Keratinocyte (primary cell): ENCODE data around the gene DACT2. TPM values are rescaled to one million over a fixed set of nuclear protein-coding genes. Genes with fewer than 3 reads are reported as not detected.

ENCODE experiments used
- DNase-seq: peaks from one replicate; pipeline ENCODE4 v3.0.0-alpha.2; 2011; ENCODE audit warnings: low read depth, missing footprints, low spot score
- FAIRE-seq: peaks from 2 replicates; lab custom pipeline; 2011; peaks lifted over from hg19 to GRCh38; lab: Jason Lieb, UNC
- H2AFZ ChIP-seq: 2 replicates; pipeline ENCODE4 v1.6.0; 2012; ENCODE audit warnings: low read length, control low read depth, inconsistent platforms; ENCODE audit not compliant: control insufficient read depth
- H3K27ac ChIP-seq: 2 replicates; pipeline ENCODE4 v1.5.1; 2011; ENCODE audit warnings: low read length; ENCODE audit not compliant: control insufficient read depth, insufficient read depth
- H3K27me3 ChIP-seq: 3 replicates; pipeline ENCODE4 v1.6.0; 2011; ENCODE audit warnings: low read length; ENCODE audit not compliant: control insufficient read depth, insufficient read depth; ENCODE audit errors: extremely low read depth
- H3K36me3 ChIP-seq, 2 experiments: 2 replicates in 1 of 2; 3 replicates in 1 of 2; pipeline ENCODE4 v1.5.1; 2011; ENCODE audit warnings: low read length in 2 of 2, mild to moderate bottlenecking in 1 of 2; ENCODE audit not compliant: control insufficient read depth in 2 of 2, insufficient read depth in 2 of 2; ENCODE audit errors: extremely low read depth in 1 of 2
- H3K4me1 ChIP-seq: 3 replicates; pipeline ENCODE4 v1.5.1; 2011; ENCODE audit warnings: low read length; ENCODE audit not compliant: control insufficient read depth, insufficient read depth; ENCODE audit errors: extremely low read depth
- H3K4me2 ChIP-seq: 3 replicates; pipeline ENCODE4 v1.6.0; 2011; ENCODE audit warnings: low read depth, low read length; ENCODE audit not compliant: control insufficient read depth, insufficient read depth; ENCODE audit errors: extremely low read depth
- H3K4me3 ChIP-seq, 3 experiments: fragments of 200-600 bp in 1 of 3; sonication (generic) in 1 of 3; 2 replicates in 2 of 3; 3 replicates in 1 of 3; pipeline ENCODE4 v1.5.1; 2011 to 2016; ENCODE audit warnings: low read length in 3 of 3, mild to moderate bottlenecking in 3 of 3, control low read depth in 2 of 3, inconsistent platforms in 1 of 3, low read depth in 1 of 3, mixed read lengths in 1 of 3, mixed run types in 1 of 3, moderate library complexity in 1 of 3; ENCODE audit not compliant: control insufficient read depth in 2 of 3, insufficient read depth in 2 of 3; ENCODE audit errors: extremely low read depth in 1 of 3
- H3K79me2 ChIP-seq: 2 replicates; pipeline ENCODE4 v1.6.0; 2012; ENCODE audit warnings: low read length; ENCODE audit not compliant: control insufficient read depth, insufficient read depth
- H3K9ac ChIP-seq: 3 replicates; pipeline ENCODE4 v1.6.0; 2011; ENCODE audit warnings: low read length; ENCODE audit not compliant: control insufficient read depth, insufficient read depth; ENCODE audit errors: extremely low read depth
- H3K9me1 ChIP-seq: 3 replicates; pipeline ENCODE4 v1.6.0; 2011; ENCODE audit warnings: low read length; ENCODE audit not compliant: control insufficient read depth, insufficient read depth; ENCODE audit errors: extremely low read depth
- H3K9me3 ChIP-seq: 2 replicates; pipeline ENCODE4 v1.5.1; 2012; ENCODE audit warnings: low read depth, low read length; ENCODE audit not compliant: control insufficient read depth
- H4K20me1 ChIP-seq: 3 replicates; pipeline ENCODE4 v1.6.0; 2011; ENCODE audit warnings: low read length; ENCODE audit not compliant: control insufficient read depth, insufficient read depth; ENCODE audit errors: extremely low read depth
- EZH2 ChIP-seq: IDR thresholded peaks from one replicate; pipeline ENCODE4 v1.6.1; 2012; ENCODE audit warnings: inconsistent platforms, mild to moderate bottlenecking, low read length, moderate library complexity
- dilution Hi-C: fragments of 300-500 bp; cut with MboI; formaldehyde crosslinking; loops from one replicate; pipeline ENCODE4 v1.7.0; 2020; ENCODE audit warnings: low sequenced_read_pairs; ENCODE audit not compliant: extremely low pct_ligation_motif_present
- polyA plus RNA-seq, 5 experiments: library from polyadenylated mRNA; depleted of rRNA in 3 of 5; stranded (reverse) in 3 of 5; stranded (forward) in 1 of 5; unstranded in 1 of 5; fragments of >200 nt; gene quantifications; 1 replicate in 1 of 5; 2 replicates in 3 of 5; 3 replicates in 1 of 5; pipeline versions ENCODE4 v1.2.1 to v1.2.3, GENCODE V29; 2011 to 2012; ENCODE audit warnings: missing spikeins in 2 of 5, low read depth in 1 of 5, low replicate concordance in 1 of 5
- TF ChIP-seq, protein P1 (sequence below), 3 experiments: IDR thresholded peaks in 1 of 3; conservative IDR thresholded peaks in 1 of 3; optimal IDR thresholded peaks in 1 of 3; 2 replicates in 2 of 3; 3 replicates in 1 of 3; pipeline versions ENCODE3 to v1.5.1; 2011; ENCODE audit warnings: low read length in 3 of 3, mild to moderate bottlenecking in 3 of 3, moderate library complexity in 2 of 3, control low read depth in 1 of 3, inconsistent platforms in 1 of 3; ENCODE audit not compliant: insufficient read depth in 2 of 3; ENCODE audit errors: extremely low read depth in 1 of 3

Gene DACT2
- polyA plus RNA-seq, 1 donor (not counting 4 experiments of a cell fraction or from before 2014, with no cell fraction given) = 0.09 TPM

DNA sequence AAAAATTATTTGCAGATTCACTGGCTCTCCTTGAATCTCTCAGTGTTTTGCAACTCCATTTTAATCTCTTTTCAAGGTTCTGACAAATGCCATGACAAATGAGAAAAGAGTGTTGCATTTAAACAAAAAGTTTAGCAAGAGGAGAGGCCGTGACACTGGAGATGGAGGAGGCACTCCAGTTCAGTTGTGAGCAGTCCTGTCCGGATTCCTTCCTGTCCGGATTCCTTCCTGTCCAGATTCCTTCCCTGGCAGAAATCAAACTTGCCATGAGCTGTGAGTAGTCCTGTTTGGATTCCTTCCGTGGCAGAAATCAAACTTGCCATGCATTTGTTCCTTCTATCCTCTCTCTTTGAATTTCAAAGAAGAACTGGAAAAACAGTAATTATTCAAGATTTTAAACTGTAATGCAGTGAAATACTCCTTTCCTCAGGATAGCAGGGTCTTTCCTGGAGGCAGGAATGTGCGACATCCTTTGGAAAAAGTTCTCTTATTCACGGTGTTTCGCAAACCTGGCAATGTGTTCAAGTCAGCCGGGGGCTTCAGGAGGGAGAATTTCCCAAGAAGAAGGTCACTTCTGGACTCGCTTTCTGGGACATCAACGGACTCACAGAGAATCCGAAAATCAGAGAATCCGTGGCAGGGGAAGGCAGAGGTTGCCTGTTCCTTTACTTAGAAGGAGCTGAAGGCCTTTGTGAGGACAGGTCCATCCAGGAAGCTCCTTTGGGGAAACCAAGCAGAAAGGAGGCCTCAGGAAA is 48.7 kb upstream of the DACT2 start:
- DNase-seq (no peak), FAIRE-seq (no peak)
- no peaks in the 10 kb centered on the region for H3K9me3 ChIP-seq
- no peaks in the 10 kb centered on the region for H3K4me1 ChIP-seq
- H4K20me1 ChIP-seq = no peaks in the 10 kb centered on the region
- no peaks in the 10 kb centered on the region for H3K36me3 ChIP-seq
- no peaks in the 10 kb centered on the region for H3K79me2 ChIP-seq
- no peak overlapping the region for H3K4me3 ChIP-seq
- TF ChIP-seq, protein P1, sequence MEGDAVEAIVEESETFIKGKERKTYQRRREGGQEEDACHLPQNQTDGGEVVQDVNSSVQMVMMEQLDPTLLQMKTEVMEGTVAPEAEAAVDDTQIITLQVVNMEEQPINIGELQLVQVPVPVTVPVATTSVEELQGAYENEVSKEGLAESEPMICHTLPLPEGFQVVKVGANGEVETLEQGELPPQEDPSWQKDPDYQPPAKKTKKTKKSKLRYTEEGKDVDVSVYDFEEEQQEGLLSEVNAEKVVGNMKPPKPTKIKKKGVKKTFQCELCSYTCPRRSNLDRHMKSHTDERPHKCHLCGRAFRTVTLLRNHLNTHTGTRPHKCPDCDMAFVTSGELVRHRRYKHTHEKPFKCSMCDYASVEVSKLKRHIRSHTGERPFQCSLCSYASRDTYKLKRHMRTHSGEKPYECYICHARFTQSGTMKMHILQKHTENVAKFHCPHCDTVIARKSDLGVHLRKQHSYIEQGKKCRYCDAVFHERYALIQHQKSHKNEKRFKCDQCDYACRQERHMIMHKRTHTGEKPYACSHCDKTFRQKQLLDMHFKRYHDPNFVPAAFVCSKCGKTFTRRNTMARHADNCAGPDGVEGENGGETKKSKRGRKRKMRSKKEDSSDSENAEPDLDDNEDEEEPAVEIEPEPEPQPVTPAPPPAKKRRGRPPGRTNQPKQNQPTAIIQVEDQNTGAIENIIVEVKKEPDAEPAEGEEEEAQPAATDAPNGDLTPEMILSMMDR (optimal IDR thresholded peaks at IDR 0.05 in 1 of 3, IDR thresholded peaks at IDR 0.05 in 1 of 3, conservative IDR thresholded peaks at IDR 0.05 in 1 of 3; ENCODE audit: extremely low read depth in 1 of 3, insufficient read depth in 2 of 3, low read length in 3 of 3) = no peak
- no peak for TF ChIP-seq EZH2
- dilution Hi-C loops = no loop called here
- no peak overlapping the region for H3K27ac ChIP-seq
- no peak overlapping the region for H2AFZ ChIP-seq
- no peak overlapping the region for H3K9ac ChIP-seq
- H3K27me3 ChIP-seq = peaks cover 4% of the 10 kb centered on the region
- H3K9me1 ChIP-seq = no peaks in the 10 kb centered on the region
- no peak overlapping the region for H3K4me2 ChIP-seq

DNA sequence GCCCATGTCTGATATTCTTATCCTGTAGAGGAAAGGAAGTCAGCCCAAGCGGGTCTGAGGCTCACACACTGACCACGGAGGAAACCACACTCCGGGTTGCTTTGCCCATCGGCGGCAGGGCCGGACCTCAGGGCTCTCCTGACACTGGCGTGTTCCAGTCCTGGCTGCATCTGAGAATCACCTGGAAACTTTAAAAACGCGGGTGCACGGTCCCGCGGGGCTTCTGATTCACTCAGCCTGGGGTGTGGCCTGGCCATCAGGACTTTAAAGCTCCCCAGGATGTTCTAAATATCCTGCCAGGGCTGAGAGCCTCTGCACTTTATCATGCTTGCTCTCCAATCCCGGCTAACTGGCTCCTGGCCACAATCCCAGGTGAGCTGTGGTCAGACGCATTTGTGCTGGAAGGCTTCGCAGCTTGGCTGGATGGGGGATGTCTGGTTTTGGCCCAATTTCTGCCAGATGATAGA is 47.7 kb upstream of the DACT2 start:
- Histone ChIP-seq H4K20me1 (no peaks in the 10 kb centered on the region), H2AFZ (no peak overlapping the region), H3K4me2 (no peak overlapping the region), H3K9ac (no peak overlapping the region), H3K79me2 (no peaks in the 10 kb centered on the region), H3K27ac (no peak overlapping the region), H3K4me3 (no peak overlapping the region), H3K4me1 (no peaks in the 10 kb centered on the region), H3K27me3 (peaks cover 4% of the 10 kb centered on the region), H3K36me3 (no peaks in the 10 kb centered on the region), H3K9me3 (no peaks in the 10 kb centered on the region), H3K9me1 (no peaks in the 10 kb centered on the region)
- TF ChIP-seq, protein P1 (optimal IDR thresholded peaks at IDR 0.05 in 1 of 3, IDR thresholded peaks at IDR 0.05 in 1 of 3, conservative IDR thresholded peaks at IDR 0.05 in 1 of 3; ENCODE audit: extremely low read depth in 1 of 3, insufficient read depth in 2 of 3, low read length in 3 of 3) = no peak
- TF ChIP-seq EZH2 = no peak
- dilution Hi-C loops = no loop called here
- FAIRE-seq = no peak
- DNase-seq = no peak
